Stomach (tissue), 9 donors: Measurements from ENCODE around the gene KCNQ1. TPM values are rescaled to one million over a fixed set of nuclear protein-coding genes. Genes with fewer than 3 reads are reported as not detected.

Source experiments
- DNase-seq, 2 donors: peaks; one replicate each; pipeline versions ENCODE4 v3.0.0 to v3.0.0-alpha.2; 2013 to 2019
- H3K27ac ChIP-seq, 5 donors: fragments of 200-600 bp in 4 of 5; sonication (generic) in 4 of 5; one replicate each; pipeline ENCODE4 v1.5.1; 2013 to 2019; ENCODE audit warnings: mild to moderate bottlenecking in 1 of 5, moderate library complexity in 1 of 5
- H3K27me3 ChIP-seq, 3 donors: fragments of 200-600 bp; sonication (generic); one replicate each; pipeline ENCODE4 v1.5.1; 2017 to 2019; ENCODE audit warnings: mixed run types in 1 of 3
- H3K36me3 ChIP-seq, 4 donors: fragments of 200-600 bp; sonication (generic); 1 replicate in 3 of 4; 2 replicates in 1 of 4; pipeline ENCODE4 v1.5.1; 2016 to 2019
- H3K4me1 ChIP-seq, 4 donors: fragments of 200-600 bp; sonication (generic); one replicate each; pipeline ENCODE4 v1.5.1; 2016 to 2019
- H3K4me3 ChIP-seq, 4 donors: fragments of 200-600 bp; sonication (generic) in 3 of 4; one replicate each; pipeline ENCODE4 v1.5.1; 2016 to 2019; ENCODE audit warnings: mild to moderate bottlenecking in 1 of 4
- H3K9me3 ChIP-seq, 4 donors: fragments of 200-600 bp; sonication (generic); one replicate each; pipeline ENCODE4 v1.5.1; 2016 to 2019
- EP300 ChIP-seq: sonication (generic); formaldehyde crosslinking; IDR thresholded peaks from one replicate; pipeline ENCODE4 v1.6.1; 2017; ENCODE audit warnings: antibody characterized with exemption
- POLR2A ChIP-seq, 4 donors: fragments of 450-650 bp; IDR thresholded peaks; one replicate each; pipeline ENCODE4 v1.6.1; 2016; ENCODE audit warnings: antibody characterized with exemption in 4 of 4, control low read depth in 2 of 4, mild to moderate bottlenecking in 1 of 4, moderate library complexity in 1 of 4
- POLR2AphosphoS5 ChIP-seq, 3 donors: sonication (generic); formaldehyde crosslinking; IDR thresholded peaks; one replicate each; pipeline ENCODE4 v1.6.1; 2016; ENCODE audit warnings: antibody characterized with exemption in 3 of 3
- WGBS, 5 donors: extraction: QIAGEN DNeasy Blood & Tissue Kit in 3 of 5; methylation state at CpG; one replicate each; pipeline versions ENCODE4 v1.1.5 to v1.1.7; 2013 to 2018; 5-methylcytosine and 5-hydroxymethylcytosine counted together
- intact Hi-C: fragments of 100-400 bp; cut with DNase I; formaldehyde crosslinking; loops from one replicate; pipeline ENCODE4 v1.15.1; 2023; ENCODE audit warnings: low total_unique reads
- polyA plus RNA-seq, 3 donors: library from polyadenylated mRNA; stranded (reverse); fragments of 200-250 nt; gene quantifications; one replicate each; pipeline ENCODE4 v1.2.3, GENCODE V29; 2013
- total RNA-seq, 5 donors: library from RNA; depleted of rRNA; stranded (reverse); fragments of >200 nt; gene quantifications; one replicate each; pipeline versions ENCODE4 v1.1.0 to v1.2.3, GENCODE V29; 2014 to 2016
- TF ChIP-seq, protein P1 (sequence below), 7 experiments: fragments of 450-650 bp in 4 of 7; fragments of 200-600 bp in 3 of 7; sonication (generic) in 3 of 7; IDR thresholded peaks; one replicate each; pipeline ENCODE4 v1.5.1; 2016 to 2019; ENCODE audit warnings: antibody characterized with exemption in 7 of 7, control low read depth in 2 of 7, mild to moderate bottlenecking in 1 of 7
- donor health status: healthy with polysubstance abuse.
- donor health status: Bipolar disorder and iron deficiency.
- donor health status: healthy.

KCNQ1 gene
- total and polyA plus RNA-seq, 8 donors, result 12.1 to 155 (median 49.0) TPM

DNA sequence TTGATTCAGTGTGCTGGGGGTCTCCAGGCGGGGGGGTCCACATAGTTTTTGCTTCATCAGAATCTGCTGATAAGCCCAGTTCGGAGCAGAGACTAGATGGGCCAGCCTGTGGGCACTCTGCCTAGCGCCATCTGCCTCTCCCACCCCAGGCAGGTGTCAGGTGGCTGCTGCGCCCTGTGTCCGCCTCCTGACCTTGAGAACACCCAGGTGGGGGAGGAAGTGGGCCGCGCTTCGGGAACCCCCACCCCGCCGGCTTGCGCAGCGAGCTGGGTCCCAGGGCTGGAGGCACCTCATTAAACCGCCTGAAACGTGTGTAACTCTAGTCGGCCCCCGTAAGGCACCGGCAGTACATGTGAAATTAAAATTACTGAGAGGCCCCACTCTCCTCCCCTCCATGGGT, 113.6 kb downstream of the KCNQ1 start:
- WGBS, 5 donors, result 91 to 97% (median 96%) methylated on average over 4 to 17 of the region's 17 CpGs
- intact Hi-C loops, result no loop called here
- H3K4me3 ChIP-seq, result no peak overlapping the region
- H3K27me3 ChIP-seq, result no peaks in the 10 kb centered on the region
- no peak for TF ChIP-seq POLR2AphosphoS5 (IDR thresholded peaks at IDR 0.05)
- TF ChIP-seq, protein P1, sequence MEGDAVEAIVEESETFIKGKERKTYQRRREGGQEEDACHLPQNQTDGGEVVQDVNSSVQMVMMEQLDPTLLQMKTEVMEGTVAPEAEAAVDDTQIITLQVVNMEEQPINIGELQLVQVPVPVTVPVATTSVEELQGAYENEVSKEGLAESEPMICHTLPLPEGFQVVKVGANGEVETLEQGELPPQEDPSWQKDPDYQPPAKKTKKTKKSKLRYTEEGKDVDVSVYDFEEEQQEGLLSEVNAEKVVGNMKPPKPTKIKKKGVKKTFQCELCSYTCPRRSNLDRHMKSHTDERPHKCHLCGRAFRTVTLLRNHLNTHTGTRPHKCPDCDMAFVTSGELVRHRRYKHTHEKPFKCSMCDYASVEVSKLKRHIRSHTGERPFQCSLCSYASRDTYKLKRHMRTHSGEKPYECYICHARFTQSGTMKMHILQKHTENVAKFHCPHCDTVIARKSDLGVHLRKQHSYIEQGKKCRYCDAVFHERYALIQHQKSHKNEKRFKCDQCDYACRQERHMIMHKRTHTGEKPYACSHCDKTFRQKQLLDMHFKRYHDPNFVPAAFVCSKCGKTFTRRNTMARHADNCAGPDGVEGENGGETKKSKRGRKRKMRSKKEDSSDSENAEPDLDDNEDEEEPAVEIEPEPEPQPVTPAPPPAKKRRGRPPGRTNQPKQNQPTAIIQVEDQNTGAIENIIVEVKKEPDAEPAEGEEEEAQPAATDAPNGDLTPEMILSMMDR (IDR thresholded peaks at IDR 0.05), result no peak
- DNase-seq, result no peak
- no peak overlapping the region for H3K27ac ChIP-seq
- H3K36me3 ChIP-seq, result no peaks in the 10 kb centered on the region
- H3K9me3 ChIP-seq, result peaks cover 0 to 4% (median 0%) of the 10 kb centered on the region in 4 donors
- peaks cover 0 to 18% (median 14%) of the 10 kb centered on the region in 4 donors for H3K4me1 ChIP-seq

DNA sequence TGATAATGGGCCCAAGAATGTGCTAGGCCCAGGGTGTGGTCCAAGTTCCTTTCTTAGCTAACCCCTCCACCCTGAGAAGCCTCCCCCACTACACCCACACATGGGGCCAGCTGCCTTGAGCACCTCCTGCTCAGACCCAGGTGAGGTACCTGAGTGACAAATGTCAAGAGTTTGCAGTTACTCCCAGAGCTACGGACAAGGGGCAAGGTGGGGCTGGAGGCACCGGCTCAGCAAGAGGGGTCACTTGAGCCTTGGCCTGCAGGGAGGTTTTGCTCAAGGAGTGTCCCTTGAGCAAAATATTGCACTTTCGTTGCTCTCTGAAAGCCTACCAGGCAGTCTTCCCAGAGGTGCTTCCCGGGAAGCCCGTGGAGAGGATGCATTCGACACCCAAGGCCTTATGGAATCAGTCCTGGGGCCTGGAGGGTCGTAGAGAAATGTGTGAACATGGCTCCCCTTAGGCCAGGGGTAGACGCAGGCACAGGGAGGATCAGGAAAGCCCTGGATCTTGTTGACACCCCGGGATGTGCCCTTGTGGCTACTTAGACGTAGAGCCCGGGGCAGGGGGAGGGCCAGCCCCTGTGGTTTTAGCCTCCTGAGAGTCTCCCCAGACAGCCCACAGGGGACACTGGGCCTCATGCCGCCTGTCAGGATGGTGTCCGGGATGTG, 114.2 kb downstream of the KCNQ1 start:
- Histone ChIP-seq H3K4me3 (no peak overlapping the region), H3K4me1 (peaks cover 0 to 16% (median 13%) of the 10 kb centered on the region in 4 donors), H3K27me3 (no peaks in the 10 kb centered on the region), H3K27ac (no peak overlapping the region), H3K36me3 (no peaks in the 10 kb centered on the region), H3K9me3 (peaks cover 0 to 4% (median 0%) of the 10 kb centered on the region in 4 donors)
- intact Hi-C loops, result no loop called here
- 86 to 93% (median 88%) methylated on average over 7 to 13 of the region's 13 CpGs for WGBS, 5 donors
- no peak for DNase-seq
- TF ChIP-seq POLR2AphosphoS5 (IDR thresholded peaks at IDR 0.05), result no peak
- TF ChIP-seq EP300, result no peak
- TF ChIP-seq, protein P1 (IDR thresholded peaks at IDR 0.05), result no peak
- TF ChIP-seq POLR2A (IDR thresholded peaks at IDR 0.05), result no peak

DNA sequence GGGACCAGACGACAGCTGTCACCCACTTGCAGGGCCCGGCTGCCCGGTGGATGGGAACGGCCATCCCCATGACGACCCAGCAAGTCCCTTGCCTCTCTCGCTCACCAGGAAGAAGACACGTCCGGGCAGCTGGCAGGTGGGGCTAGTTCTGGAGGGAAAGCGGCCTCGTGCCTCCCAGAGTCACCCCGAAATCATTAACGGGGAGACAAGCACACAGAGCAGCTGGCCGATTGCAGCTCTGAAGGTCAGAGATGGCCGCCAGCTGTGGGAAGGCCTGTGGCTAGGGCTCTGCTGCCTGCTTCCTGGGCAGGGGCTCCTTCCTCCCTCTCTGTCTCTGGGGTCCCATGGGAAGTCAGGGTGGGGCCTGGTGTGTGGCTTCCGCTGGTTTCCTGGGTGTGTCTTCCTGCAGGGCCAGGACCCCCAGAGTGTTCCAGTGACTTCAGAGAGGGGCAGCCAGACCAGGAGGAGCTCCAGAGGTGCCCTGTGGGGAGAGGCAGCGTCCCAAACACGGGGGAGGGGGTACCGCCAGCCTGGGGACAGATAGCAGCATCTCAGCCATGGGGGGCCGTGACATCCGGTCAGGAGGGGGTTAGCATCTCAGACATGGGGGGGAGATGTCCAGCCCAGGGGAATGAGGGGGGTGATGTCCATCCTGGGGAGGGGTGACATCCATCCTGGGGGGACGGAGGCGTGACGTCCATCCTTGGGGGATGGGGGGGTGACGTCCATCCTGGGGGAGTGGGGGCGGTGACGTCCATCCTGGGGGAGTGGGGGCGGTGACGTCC, 114.9 kb downstream of the KCNQ1 start:
- DNase-seq, result no peak
- intact Hi-C loops, result no loop called here
- WGBS, 5 donors, result 67 to 84% (median 83%) methylated on average over 9 to 28 of the region's 28 CpGs

More for the DNA sequence above, 114.9 kb downstream of the KCNQ1 start:
- H3K27ac ChIP-seq, result no peak overlapping the region
- peaks cover 0 to 4% (median 0%) of the 10 kb centered on the region in 4 donors for H3K9me3 ChIP-seq
- TF ChIP-seq POLR2AphosphoS5 (IDR thresholded peaks at IDR 0.05), result no peak
- TF ChIP-seq POLR2A (IDR thresholded peaks at IDR 0.05), result no peak
- TF ChIP-seq, protein P1 (IDR thresholded peaks at IDR 0.05), result no peak
- TF ChIP-seq EP300, result no peak
- H3K4me3 ChIP-seq, result no peak overlapping the region
- H3K4me1 ChIP-seq, result peaks cover 0 to 16% (median 9%) of the 10 kb centered on the region in 4 donors
- H3K36me3 ChIP-seq, result no peaks in the 10 kb centered on the region
- H3K27me3 ChIP-seq, result no peaks in the 10 kb centered on the region
